GM18517 (cell line): ENCODE results near the gene PNPLA7.
A peak's percentile ranks its signal among the peaks of the same experiment; 100 is the strongest.
"Not testable (repeated sequence)": the region's sequence is repeated elsewhere in the genome, so short reads cannot be mapped to it uniquely, and the experiment has no call there.

ENCODE experiments used
- ATAC-seq: cut with Tn5 transposase; IDR thresholded peaks from one replicate; pipeline ENCODE4 v1.9.1; 2021; ENCODE audit warnings: mild to moderate bottlenecking, moderate library complexity; ENCODE audit not compliant: unreplicated experiment

Gene PNPLA7

GRCh38 chr9:137550231-137550621 is at the start of gene PNPLA7:
TSS of gene PNPLA7 (minus strand) at chr9:137550402. CDS start at chr9:137550197, 205 bp downstream.
- no peak for ATAC-seq

GRCh38 chr9:137598943-137599342 is 48.7 kb upstream of the PNPLA7 start:
- ATAC-seq, result no peak

- not testable (repeated sequence) for ATAC-seq
Measured at GRCh38 chr9:137596577-137596976, 46.4 kb upstream of the PNPLA7 start.

- ATAC-seq, result no peak
Measured at GRCh38 chr9:137593176-137593575, 43.0 kb upstream of the PNPLA7 start.

GRCh38 chr9:137592767-137593166 is 42.6 kb upstream of the PNPLA7 start:
- ATAC-seq, result no peak

GRCh38 chr9:137590469-137591383 is 40.5 kb upstream of the PNPLA7 start, which contains the start of gene ZMYND19:
TSS of gene ZMYND19 (minus strand) at chr9:137590512. CDS start at chr9:137590263, 249 bp downstream.
- ATAC-seq, result peak; percentile 66

- ATAC-seq, result peak; percentile 18
Measured at GRCh38 chr9:137590123-137590468, 39.9 kb upstream of the PNPLA7 start.

GRCh38 chr9:137589441-137590122 is 39.4 kb upstream of the PNPLA7 start:
- ATAC-seq, result peak; percentile 5

GRCh38 chr9:137588891-137589290 is 38.7 kb upstream of the PNPLA7 start:
- ATAC-seq, result no peak

GRCh38 chr9:137588311-137588710 is 38.1 kb upstream of the PNPLA7 start:
- no peak for ATAC-seq

GRCh38 chr9:137586854-137587253 is 36.7 kb upstream of the PNPLA7 start:
- ATAC-seq, result no peak

- ATAC-seq, result no peak
Measured at GRCh38 chr9:137583957-137584356, 33.8 kb upstream of the PNPLA7 start.

- ATAC-seq, result no peak
Measured at GRCh38 chr9:137583347-137583746, 33.1 kb upstream of the PNPLA7 start.

- no peak for ATAC-seq
Measured at GRCh38 chr9:137582286-137582860, 32.2 kb upstream of the PNPLA7 start.

GRCh38 chr9:137581361-137582285 is 31.4 kb upstream of the PNPLA7 start:
- ATAC-seq, result no peak

GRCh38 chr9:137580954-137581322 is 30.7 kb upstream of the PNPLA7 start:
- ATAC-seq, result no peak

GRCh38 chr9:137580209-137580953 is 30.2 kb upstream of the PNPLA7 start:
- ATAC-seq, result no peak

GRCh38 chr9:137579259-137579604 is 29.0 kb upstream of the PNPLA7 start:
- ATAC-seq, result no peak

GRCh38 chr9:137578518-137579258 is 28.5 kb upstream of the PNPLA7 start, which contains the start of gene DPH7:
TSS of gene DPH7 (minus strand) at chr9:137578925. CDS start at chr9:137578777, 148 bp downstream.
- ATAC-seq, result peak; percentile 83
